NOMO-1 (cell line): ENCODE results near the gene IRAK3.
"Not testable (repeated sequence)": the region's sequence is repeated elsewhere in the genome, so short reads cannot be mapped to it uniquely, and the experiment has no call there.

ENCODE experiments used
- DNase-seq, 2 experiments: peaks; one replicate each; lab custom pipeline; 2025; ENCODE audit not compliant: unreplicated experiment in 2 of 2; lab: John Stamatoyannopoulos, UW

Gene IRAK3

GRCh38 chr12:66206141-66206540 lies 17.1 kb downstream of the IRAK3 start:
- DNase-seq: no peak

GRCh38 chr12:66210840-66211239 lies 21.8 kb downstream of the IRAK3 start:
- DNase-seq: peak; percentile 55 to 84

GRCh38 chr12:66211573-66211972 lies 22.6 kb downstream of the IRAK3 start:
- DNase-seq: not testable (repeated sequence)

GRCh38 chr12:66213011-66213410 lies 24.0 kb downstream of the IRAK3 start:
- not testable (repeated sequence) for DNase-seq

DNA sequence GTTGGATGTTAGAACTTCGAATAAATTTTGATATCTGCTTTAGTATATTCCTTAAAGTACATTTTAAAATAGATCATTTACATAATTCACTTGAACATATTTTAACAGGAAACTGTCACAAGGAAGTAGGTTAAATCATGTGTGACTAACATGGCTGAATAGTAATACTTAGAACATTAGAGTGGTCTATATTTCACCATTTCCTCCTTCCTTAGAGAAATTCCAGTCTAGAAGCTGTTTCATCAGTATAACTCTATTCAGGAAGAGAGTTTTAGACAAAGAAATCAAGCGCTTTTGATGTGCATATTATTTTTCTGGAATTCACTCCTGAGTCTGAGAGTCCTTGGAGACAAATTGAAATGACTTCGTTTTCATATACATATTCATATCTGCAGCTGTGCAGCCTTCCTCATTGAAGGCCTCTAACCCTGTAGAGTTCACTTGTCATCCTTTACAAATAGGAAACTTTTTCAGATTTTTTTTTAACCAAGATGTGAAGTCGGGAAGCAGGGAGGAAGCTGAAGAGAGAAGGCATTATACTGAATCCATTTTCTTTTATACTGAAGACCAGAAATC lies 28.4 kb downstream of the IRAK3 start:
- DNase-seq: no peak

- DNase-seq: no peak
Measured at GRCh38 chr12:66228462-66228861, 39.4 kb downstream of the IRAK3 start.

GRCh38 chr12:66232263-66232662 lies 43.2 kb downstream of the IRAK3 start:
- no peak for DNase-seq

DNA sequence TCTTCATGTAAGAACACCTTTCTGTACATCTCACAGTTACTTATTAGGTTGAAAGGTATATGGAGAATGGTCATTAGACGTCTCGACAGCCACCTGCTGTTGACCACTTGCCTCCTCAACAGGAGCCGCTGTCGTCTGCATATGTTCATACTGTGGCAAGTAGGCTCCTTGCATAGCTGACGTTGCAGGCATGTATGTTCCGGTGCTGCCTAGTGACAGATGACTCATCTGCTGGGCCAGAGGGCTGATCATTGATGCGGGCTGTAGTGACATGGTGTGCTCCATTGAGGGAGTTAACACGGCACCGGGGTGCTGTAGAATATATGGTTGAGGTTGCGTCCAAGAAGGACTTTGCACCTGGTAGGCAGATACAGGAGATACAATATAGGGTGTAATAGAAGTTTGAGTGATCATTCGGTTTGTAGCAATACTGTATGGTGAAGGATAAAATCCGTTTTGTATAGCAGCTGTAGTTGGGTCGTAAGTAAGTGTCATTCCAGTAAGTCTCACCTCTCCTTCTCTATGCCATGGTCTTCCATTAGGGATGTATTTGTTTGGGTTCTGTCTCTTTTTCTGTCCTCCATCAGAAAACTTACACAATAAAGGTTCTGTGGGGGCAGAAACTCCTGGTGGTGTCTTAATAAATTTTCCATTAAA lies 45.2 kb downstream of the IRAK3 start:
- DNase-seq: peak; percentile 71 to 78

DNA sequence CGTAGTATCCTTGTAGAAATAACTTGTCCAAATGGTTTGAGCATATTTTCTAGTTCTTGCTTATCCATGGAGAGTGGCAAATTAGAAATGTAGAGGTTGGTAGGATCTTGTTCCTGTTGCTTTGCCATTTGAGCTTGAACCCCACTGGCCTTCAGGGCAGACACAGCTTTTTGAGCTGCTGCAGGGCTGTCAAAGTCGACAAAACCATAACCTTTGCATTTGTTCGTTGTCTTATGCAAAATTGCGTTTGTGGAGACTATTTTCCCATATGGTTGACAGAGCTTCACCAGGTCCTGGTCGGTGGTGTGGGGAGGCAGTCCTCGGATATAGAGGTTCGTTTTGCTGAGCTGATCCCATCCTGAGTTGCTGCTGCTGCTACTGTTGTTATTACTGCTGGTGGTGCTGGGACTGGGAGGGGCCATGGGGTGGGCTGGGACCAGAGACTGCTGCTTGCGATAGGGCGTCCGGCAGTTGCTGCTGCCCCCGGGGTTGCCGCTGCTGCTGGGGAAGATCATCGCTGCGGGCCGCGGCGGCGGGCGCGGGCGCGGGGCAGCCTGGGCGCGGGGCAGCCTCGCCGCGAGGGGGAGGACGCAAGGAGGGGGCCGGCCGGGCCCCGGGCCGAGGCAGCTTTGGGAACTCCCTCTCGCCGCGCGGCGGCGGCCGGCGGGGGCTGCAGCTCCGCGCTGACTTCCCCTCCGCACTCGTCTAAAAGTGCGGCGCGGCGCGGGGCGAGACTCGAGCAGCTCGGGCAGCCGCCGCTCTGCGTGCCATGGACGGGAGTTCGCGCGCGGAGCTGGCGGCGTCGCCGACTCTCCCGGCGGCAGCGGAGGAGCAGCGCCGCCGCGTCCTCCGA lies 46.0 kb downstream of the IRAK3 start:
- peak; percentile 32 to 64 for DNase-seq

GRCh38 chr12:66235626-66236281 lies 46.7 kb downstream of the IRAK3 start:
- no peak for DNase-seq

DNA sequence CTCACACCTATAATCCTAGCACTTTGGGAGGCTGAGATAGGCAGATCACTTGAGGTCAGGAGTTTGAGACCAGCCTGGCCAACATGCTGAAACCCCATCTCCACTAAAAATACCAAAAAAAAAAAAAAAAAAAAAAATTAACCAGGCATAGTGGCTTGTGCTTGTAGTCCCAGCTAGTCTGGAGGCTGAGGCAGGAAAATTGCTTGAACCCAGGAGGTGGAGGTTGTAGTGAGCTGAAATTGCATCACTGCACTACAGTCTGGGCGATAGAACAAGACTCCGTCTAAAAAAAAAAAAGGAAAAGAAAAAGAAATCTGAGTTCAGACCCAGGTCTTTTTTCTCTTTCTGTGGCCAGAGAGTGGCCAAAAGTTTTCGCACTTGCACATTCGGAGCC lies 47.3 kb downstream of the IRAK3 start:
- DNase-seq: not testable (repeated sequence)

DNA sequence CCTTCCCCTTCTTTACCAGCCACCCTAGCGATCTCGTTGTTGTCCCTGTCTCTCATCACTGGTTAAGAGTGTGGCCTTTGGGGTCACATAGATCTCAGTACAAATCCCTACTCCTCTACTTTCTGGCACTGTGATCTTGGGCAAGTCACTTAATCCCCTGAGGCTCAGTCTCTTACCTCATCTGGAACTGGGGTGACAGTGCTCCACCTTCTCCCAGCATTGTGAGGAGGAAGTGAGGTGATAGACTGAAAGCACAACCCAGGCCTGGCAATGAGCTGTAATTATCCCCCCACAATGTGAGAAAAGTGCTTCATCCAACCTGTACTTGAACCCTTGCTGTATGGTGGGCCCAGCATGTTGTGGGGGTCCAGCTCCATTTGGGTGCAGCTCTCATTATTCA lies 48.0 kb downstream of the IRAK3 start:
- peak; percentile 19 to 29 for DNase-seq

- peak in 1 of 2 experiments; percentile 61 for DNase-seq
Measured at GRCh38 chr12:66237505-66238175, 48.6 kb downstream of the IRAK3 start.

DNA sequence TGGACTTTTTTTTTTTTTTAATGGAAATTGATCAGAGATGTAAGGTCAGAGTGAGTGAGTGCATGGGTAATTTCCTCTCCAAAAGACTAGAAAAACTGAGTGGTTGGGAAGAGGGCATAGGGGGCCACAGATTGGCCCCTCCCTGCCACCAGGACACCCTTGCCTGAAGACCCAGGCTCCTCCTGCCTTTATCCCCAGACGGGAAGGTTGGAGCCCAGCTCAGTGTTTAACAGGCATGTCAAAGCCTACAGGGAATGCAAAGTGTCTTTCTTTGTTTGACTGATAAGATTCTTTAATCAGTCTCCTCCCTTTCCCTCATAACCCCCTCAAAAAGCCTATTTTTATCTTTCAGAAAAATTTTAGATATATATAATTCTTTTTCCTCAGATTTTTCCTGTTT lies 50.3 kb downstream of the IRAK3 start:
- DNase-seq: no peak

DNA sequence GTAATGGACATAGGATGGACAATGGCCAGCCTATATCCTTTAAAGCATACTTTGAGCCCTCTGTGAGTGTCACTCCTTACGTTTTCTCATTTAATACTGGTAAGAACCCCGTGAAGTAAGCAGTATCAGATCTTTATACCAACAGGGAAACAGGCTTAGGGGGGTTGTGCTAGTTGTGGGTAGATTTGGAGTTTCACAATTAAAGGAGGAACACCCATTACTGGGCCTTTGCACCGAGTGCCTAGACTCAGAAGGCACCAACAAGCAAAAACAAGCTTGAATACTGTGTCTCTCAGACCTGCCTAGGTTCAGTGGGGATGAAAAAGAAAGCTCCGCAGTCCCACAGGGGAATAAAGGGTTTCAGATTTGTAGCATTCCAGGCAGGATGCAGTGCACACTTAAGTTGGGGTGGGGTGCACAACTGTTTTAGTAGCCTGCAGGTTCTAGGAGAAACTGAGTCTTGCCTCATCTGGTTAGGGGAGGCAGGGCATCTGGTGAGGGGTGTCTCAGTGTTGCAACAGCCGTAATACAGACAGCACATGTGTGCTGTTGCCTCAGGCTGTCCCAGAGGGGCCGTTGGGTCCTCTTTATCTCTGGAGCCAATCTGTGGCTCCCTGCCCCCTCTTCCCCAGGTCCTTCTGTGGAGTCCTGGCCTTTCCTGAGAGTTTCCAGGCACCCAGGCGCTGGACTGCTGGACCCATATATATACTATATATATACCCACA lies 51.2 kb downstream of the IRAK3 start:
- DNase-seq: peak; percentile 72

DNA sequence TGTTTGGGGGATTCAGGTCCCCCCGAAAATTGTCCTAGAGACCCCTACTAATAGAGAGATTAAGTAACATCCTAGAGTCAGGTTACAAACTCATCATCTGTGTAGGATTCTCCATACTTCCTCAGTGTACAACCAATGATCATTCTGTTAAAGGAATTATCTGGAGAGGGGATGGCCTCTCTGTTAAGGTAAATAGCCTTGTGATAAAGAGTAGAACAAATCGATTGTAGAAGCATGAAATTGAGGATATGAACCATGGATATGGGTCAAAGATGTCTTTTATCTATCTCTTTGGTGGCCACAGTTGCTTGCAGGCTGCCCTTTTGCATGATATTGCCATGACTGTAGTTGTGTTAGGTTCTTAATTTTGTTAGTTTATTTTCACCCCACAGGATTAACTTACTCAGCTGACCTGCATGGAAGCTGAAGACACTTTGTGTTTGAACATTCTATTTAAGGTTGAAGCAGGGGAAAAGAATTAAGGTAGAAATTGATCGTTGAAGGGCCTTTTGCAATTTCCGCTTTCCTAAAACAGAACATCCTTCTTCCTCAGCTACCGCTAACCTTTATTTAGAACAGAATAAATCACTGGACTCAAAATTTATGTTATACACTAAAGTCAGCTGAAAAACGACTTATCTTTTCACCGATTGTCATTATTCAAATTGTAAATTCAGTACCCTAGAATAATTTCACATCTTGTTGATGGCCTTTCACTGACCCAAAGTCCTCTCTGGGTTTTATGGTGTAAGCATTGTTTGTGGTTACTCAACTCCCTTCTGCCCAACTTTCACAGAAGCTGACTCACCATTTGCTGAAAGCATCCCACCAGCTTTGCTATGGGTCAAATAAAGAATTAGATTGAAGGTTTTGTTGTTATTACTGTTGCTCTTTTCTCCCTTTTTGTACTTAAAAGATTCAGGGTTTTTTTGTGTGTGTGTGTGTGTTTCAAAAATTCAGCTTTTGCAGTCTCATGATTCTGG lies 52.3 kb downstream of the IRAK3 start:
- peak; percentile 83 to 99 for DNase-seq

DNA sequence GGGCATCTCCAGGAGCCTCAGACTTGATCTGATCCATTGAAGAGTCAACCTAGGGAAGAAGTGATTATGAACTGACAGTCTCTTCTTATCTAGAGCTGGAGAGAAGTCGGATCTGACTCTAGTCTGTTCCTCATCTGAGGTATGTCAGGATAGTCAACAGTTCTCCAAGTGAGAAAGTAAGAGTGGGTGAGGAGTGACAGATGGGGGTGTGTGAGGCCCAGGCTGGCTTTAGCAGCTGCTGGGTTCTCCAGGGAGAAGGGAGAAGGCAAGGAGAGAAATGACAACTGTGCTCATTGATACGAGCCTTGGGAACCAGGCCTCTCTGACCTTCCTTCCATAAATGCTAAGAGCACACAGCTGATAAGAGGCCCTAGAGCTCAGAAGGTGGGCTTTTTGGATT lies 53.3 kb downstream of the IRAK3 start:
- DNase-seq: no peak

GRCh38 chr12:66243911-66244310 lies 54.9 kb downstream of the IRAK3 start:
- DNase-seq: no peak

GRCh38 chr12:66244446-66244845 lies 55.4 kb downstream of the IRAK3 start:
- DNase-seq: no peak
